ENCODE data around the gene COP1. TPM values are rescaled to one million over a fixed set of nuclear protein-coding genes. Genes with fewer than 3 reads are reported as not detected.

The COP1 gene
- total RNA-seq = 10 to 100 TPM; 19.7 to 33.7 (median 20.9) TPM
- long read RNA-seq, partial matches to known transcripts = 1 of 2 reads
- long read RNA-seq, other reads (novel, unspliced or antisense) = 1 of 2 reads

- ATAC-seq = peak; percentile 93 to 96 (median 94)
- peak within 1 kb of the TSS; percentile 90 to 97 (median 92) for H3K4me3 ChIP-seq
- peaks cover 0 to 21% (median 13%) of the 10 kb centered on the region in 4 donors for H3K4me1 ChIP-seq
- H3K27ac ChIP-seq = peak within 1 kb of the TSS; percentile 76 to 95 (median 90)
- DNase-seq = peak; percentile 98
- no peaks in the 10 kb centered on the region for H3K36me3 ChIP-seq
- intact Hi-C loops (cut with DNase I) = no loop called here
- no peaks in the 10 kb centered on the region for H3K9me3 ChIP-seq
- WGBS (ENCODE audit: insufficient coverage, low coverage, low lambda C conversion rate, missing lambda C conversion rate) = under 1% methylated on average over 58 of the region's 92 CpGs
- H3K27me3 ChIP-seq = no peaks in the 10 kb centered on the region
- TF ChIP-seq POLR2A (IDR thresholded peaks at IDR 0.05) = peak; percentile 90
- TF ChIP-seq, protein P1, sequence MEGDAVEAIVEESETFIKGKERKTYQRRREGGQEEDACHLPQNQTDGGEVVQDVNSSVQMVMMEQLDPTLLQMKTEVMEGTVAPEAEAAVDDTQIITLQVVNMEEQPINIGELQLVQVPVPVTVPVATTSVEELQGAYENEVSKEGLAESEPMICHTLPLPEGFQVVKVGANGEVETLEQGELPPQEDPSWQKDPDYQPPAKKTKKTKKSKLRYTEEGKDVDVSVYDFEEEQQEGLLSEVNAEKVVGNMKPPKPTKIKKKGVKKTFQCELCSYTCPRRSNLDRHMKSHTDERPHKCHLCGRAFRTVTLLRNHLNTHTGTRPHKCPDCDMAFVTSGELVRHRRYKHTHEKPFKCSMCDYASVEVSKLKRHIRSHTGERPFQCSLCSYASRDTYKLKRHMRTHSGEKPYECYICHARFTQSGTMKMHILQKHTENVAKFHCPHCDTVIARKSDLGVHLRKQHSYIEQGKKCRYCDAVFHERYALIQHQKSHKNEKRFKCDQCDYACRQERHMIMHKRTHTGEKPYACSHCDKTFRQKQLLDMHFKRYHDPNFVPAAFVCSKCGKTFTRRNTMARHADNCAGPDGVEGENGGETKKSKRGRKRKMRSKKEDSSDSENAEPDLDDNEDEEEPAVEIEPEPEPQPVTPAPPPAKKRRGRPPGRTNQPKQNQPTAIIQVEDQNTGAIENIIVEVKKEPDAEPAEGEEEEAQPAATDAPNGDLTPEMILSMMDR (IDR thresholded peaks at IDR 0.05) = peak; percentile 8 to 28 (median 13)
Measured at GRCh38 chr1:176206961-176207902, at the start of gene COP1. TSS of gene COP1 (minus strand) at chr1:176207286. CDS start at chr1:176206978, 308 bp downstream.

- 76% methylated on average over 4 of the region's 4 CpGs for WGBS (ENCODE audit: insufficient coverage, low coverage, low lambda C conversion rate, missing lambda C conversion rate)
- no peak overlapping the region for H3K4me3 ChIP-seq
- H3K27ac ChIP-seq = no peak overlapping the region
- H3K9me3 ChIP-seq = no peaks in the 10 kb centered on the region
- no peak for TF ChIP-seq POLR2A (IDR thresholded peaks at IDR 0.05)
- TF ChIP-seq, protein P1 (IDR thresholded peaks at IDR 0.05) = no peak
- ATAC-seq = no peak
- no peak for DNase-seq
- no peaks in the 10 kb centered on the region for H3K4me1 ChIP-seq
- no peaks in the 10 kb centered on the region for H3K27me3 ChIP-seq
- H3K36me3 ChIP-seq = no peaks in the 10 kb centered on the region
- intact Hi-C loops (cut with DNase I) = no loop called here
Measured at GRCh38 chr1:176252191-176252590, 45.1 kb upstream of the COP1 start.

DNA sequence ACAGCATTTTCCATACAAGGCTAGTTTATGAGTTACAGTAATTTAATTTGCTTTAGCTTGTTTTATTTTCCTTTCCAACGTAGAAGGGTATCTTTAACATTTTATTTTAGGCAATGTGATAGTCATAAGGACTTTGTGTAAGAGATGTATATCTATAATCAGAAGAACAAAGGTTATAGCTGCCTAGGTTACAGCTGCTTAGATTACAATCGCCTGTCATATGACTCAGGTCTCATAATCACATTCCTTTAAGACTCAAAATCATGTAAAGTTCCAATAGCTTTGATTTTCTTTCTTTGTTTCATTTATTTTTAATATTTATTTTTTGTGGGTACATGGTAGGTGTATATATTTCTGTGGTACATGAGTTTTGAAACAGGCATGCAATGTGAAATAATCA, 37.8 kb upstream of the COP1 start:
- no peaks in the 10 kb centered on the region for H3K4me1 ChIP-seq
- H3K27ac ChIP-seq = no peak overlapping the region
- no peak overlapping the region for H3K4me3 ChIP-seq
- H3K27me3 ChIP-seq = no peaks in the 10 kb centered on the region
- ATAC-seq = no peak
- H3K9me3 ChIP-seq = no peaks in the 10 kb centered on the region
- no peak for DNase-seq
- H3K36me3 ChIP-seq = no peaks in the 10 kb centered on the region
- 71% methylated on average over 2 of the region's 2 CpGs for WGBS (ENCODE audit: insufficient coverage, low coverage, low lambda C conversion rate, missing lambda C conversion rate)
- intact Hi-C loops (cut with DNase I) = no loop called here
- TF ChIP-seq POLR2A (IDR thresholded peaks at IDR 0.05) = no peak
- TF ChIP-seq, protein P1 (IDR thresholded peaks at IDR 0.05) = no peak

- DNase-seq = no peak
- Histone ChIP-seq H3K9me3 (no peaks in the 10 kb centered on the region), H3K36me3 (no peaks in the 10 kb centered on the region), H3K27ac (no peak overlapping the region), H3K4me3 (no peak overlapping the region), H3K4me1 (no peaks in the 10 kb centered on the region), H3K27me3 (no peaks in the 10 kb centered on the region)
- intact Hi-C loops (cut with DNase I) = no loop called here
- TF ChIP-seq POLR2A (IDR thresholded peaks at IDR 0.05) = no peak
- TF ChIP-seq, protein P1 (IDR thresholded peaks at IDR 0.05) = no peak
- 53% methylated on average over 2 of the region's 2 CpGs for WGBS (ENCODE audit: insufficient coverage, low coverage, low lambda C conversion rate, missing lambda C conversion rate)
- ATAC-seq = no peak
Measured at GRCh38 chr1:176243746-176244145, 36.7 kb upstream of the COP1 start.

All from right lobe of liver (tissue), 6 donors.